Endothelial cell of umbilical vein (primary cell): Measurements from ENCODE around the gene RAB27B. TPM values are rescaled to one million over a fixed set of nuclear protein-coding genes. Genes with fewer than 3 reads are reported as not detected.

ENCODE experiments used
- polyA plus RNA-seq, 4 experiments: library from polyadenylated mRNA; depleted of rRNA in 3 of 4; stranded (reverse) in 3 of 4; unstranded in 1 of 4; fragments of >200 nt; gene quantifications; 2 replicates each; pipeline versions ENCODE4 v1.2.1 to v1.2.3, GENCODE V29; 2011 to 2012; ENCODE audit warnings: missing spikeins in 1 of 4
- total RNA-seq: library from RNA; stranded (reverse); gene quantifications from 2 replicates; pipeline ENCODE4 v1.2.3, GENCODE V29; 2021

RAB27B gene
- total and polyA plus RNA-seq, 2 donors (not counting 3 experiments of a cell fraction or from before 2014, with no cell fraction given), result not detected

Other genes starting within 250 kb of the RAB27B start
- gene DYNAP, start 237.2 kb upstream of the RAB27B start, total RNA-seq, result not detected in 2 replicates
- not detected in 2 replicates for gene DYNAP, start 237.2 kb upstream of the RAB27B start, polyA plus RNA-seq
- gene CCDC68, start 131.0 kb downstream of the RAB27B start, total RNA-seq, result 1.0 and 2.9 TPM in 2 replicates
- 0.22 and 0.72 TPM in 2 replicates for gene CCDC68, start 131.0 kb downstream of the RAB27B start, polyA plus RNA-seq